HG03378 (cell line): ENCODE measurements around the gene DCTN1.

Experiments used
- ATAC-seq: cut with Tn5 transposase; IDR thresholded peaks from one replicate; pipeline ENCODE4 v1.9.1; 2021; ENCODE audit warnings: mild to moderate bottlenecking, moderate library complexity; ENCODE audit not compliant: unreplicated experiment

DCTN1 gene

GRCh38 chr2:74414441-74414840 lies 34.3 kb upstream of the DCTN1 start:
- no peak for ATAC-seq

DNA sequence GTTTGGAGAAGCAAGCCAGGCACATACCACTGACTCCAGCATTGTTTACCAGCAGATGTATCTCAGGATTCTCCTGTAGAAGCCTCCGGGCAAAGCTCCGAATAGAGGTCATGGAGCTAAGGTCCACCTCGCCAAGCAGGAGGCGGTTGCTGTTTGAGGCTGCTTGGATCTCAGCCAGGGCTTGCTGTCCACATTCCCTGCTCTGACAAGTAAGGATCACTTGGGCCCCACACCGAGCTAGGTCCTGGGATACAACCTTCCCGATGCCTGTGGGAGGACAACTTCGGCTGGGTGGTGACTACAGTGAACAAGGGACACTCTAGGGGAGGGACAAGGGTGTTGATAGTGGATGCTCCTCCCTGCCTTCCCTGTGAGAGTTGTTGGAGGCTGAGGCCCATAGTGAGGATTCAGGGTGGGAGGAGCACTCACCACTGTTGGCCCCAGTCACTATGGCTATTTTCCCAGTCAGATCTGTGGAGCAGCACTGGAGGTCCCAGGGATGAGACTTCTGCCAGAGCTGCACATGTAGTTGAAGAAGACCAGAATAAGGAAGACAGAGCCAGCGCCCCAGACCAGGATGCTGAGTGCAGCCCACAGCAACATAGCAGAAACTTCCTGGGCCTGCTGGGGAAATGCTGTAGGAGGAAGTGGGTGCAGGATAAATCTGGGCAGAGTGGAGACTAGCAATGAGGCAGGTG lies 33.0 kb upstream of the DCTN1 start:
- no peak for ATAC-seq

GRCh38 chr2:74407682-74408081 lies 27.6 kb upstream of the DCTN1 start:
- ATAC-seq: no peak

DNA sequence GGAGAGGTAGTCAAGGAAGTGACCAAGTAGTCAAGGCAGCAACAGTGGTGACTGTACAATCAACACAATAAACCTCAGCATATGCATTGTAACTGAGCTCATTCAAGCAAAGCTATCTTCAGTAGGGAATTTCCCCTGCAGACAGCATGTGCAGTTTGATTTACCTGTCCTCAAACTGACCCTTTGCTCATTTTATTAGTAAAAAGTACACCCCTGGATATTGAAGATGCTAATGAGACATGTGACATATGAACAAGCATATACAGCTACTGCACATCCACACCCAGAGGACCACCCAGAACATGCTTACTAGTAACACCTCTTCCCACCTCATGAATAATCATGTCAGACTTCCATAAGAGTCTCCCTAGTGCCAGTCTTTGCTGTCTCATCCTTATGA lies 25.9 kb upstream of the DCTN1 start:
- ATAC-seq: peak; percentile 79

GRCh38 chr2:74401891-74402290 lies 21.8 kb upstream of the DCTN1 start:
- no peak for ATAC-seq

- ATAC-seq: no peak
Measured at GRCh38 chr2:74399785-74400184, 19.7 kb upstream of the DCTN1 start.

DNA sequence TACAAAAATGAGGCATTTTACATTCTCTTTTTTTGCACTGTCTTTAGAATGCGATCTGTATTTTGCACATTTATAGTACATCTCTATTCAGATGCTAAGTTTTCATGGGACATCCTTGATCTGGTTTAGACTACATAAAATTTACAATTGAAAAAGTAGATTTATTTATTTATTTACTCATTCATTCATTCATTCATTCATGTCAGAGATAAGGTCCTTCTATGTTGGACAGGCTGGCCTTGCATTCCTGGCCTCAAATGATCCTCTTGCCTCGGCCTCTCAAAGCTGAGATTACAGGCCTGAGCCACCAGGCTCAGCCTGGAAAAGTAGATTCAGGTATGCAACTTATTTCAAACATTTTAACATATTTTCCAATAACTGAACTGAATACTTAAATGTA lies 16.0 kb upstream of the DCTN1 start:
- no peak for ATAC-seq

DNA sequence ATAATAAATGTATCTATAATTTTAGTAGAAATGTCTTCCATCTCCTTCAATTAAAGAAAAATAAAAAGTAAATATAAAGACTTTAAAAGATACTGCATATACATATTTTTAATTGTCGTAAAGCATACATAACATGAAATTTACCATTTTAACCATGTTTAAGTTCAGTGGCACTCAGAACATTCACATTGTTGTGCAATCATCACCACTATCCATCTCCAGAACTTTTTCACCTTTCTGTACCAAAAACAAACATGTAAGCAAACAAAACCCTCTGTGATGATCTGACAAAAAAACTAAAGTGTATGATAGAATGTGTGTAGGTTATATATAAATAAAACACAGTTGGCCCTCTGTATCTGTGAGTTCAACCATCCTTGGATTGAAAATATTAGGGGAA lies 13.4 kb upstream of the DCTN1 start:
- ATAC-seq: no peak

DNA sequence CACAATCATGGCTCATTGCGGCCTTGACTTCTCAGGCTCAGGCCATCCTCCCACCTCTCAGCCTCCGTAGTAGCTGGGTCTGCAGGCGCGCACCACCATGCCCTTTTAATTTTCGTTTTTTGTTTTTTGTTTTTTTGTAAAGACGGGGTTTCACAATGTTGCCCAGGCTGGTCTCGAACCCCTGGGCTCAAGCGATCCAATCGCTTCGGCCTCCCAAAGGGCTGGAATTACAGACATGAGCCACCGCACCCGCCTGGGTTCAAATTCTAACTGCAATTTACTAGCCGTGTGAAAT lies 12.3 kb upstream of the DCTN1 start:
- no peak for ATAC-seq

GRCh38 chr2:74391580-74392448 lies 11.7 kb upstream of the DCTN1 start:
- ATAC-seq: peak; percentile 78

- no peak for ATAC-seq
Measured at GRCh38 chr2:74391209-74391579, 11.1 kb upstream of the DCTN1 start.

DNA sequence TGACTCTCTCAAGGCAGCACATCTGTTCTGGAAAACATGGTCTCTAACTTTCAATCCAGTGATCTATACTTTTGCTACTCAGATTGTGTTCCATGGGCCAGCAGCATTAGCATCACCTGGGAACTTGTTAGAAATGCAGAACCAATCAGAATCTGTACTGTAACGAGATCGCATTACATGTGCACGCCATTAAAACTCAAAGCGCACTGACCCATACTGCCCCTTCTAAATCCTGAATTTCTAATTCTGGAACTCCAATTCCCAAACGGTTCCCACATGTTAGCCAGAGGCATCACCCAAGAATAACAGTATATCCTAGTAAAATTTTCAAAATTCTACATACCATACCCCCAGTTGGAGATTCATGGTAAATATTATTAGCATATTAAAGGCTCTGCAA lies 10.5 kb upstream of the DCTN1 start:
- ATAC-seq: no peak

DNA sequence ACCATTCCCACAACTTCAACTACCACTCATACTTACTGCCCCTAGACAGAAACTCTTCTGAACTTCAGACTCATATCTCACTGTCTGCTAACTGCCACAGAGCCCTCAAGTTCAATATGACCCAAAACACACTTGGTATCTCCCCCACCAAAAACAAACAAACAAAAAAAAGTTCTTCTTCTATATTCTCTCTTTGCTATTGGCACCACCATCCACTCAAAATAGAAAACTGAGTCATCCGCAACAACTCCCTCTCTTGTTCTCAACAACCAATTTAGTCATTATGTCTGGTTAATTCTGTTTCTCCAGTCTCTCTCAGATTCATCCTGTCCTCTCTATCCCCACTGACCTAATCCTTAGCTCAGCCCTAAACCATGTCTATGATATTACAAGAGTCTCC lies 7.2 kb upstream of the DCTN1 start:
- ATAC-seq: no peak

DNA sequence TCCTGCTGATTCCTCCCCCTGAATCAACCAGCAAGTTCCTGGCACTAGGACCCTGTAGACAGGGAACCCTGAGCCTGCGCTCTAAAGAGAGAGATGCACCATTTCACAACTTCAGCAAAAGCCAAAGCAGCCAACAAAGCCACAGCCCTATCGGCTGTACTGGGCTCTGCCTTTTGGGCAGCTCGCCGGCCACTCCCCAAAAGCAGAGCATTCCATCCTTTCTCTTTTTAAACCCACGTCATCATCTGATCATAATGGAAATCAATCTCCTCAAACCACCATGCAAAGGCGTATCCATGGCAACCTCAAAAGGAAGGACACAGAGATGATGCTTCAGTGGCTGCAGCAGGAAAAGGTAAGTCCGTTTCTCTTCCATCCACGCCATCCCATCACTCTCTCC lies 5.3 kb upstream of the DCTN1 start:
- ATAC-seq: no peak

GRCh38 chr2:74384051-74384450 lies 3.9 kb upstream of the DCTN1 start:
- no peak for ATAC-seq

- no peak for ATAC-seq
Measured at GRCh38 chr2:74383254-74383653, 3.1 kb upstream of the DCTN1 start.

GRCh38 chr2:74381751-74382150 lies 1.6 kb upstream of the DCTN1 start:
- ATAC-seq: no peak

GRCh38 chr2:74378007-74378406 lies 2.1 kb downstream of the DCTN1 start:
- no peak for ATAC-seq

DNA sequence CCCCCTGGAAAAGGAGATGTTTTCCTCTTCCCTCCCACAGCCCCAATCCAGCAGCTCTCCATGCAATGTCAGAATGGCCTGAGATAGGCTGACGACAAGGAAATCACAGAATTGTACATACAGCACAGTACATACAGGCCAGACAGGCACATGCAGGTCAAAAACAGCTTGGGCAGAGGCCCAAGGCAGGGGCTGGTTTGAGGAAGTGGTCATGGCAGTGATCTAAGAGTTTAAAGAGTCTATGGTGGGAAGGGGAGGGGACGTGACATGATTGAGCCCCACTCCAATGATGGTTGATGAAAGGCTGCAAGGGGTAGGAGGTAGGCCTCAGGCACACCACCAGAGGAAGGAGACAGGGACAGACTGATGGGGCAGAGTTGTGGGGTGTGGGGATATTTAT lies 4.3 kb downstream of the DCTN1 start:
- ATAC-seq: no peak

- no peak for ATAC-seq
Measured at GRCh38 chr2:74374509-74375205, 5.5 kb downstream of the DCTN1 start.

GRCh38 chr2:74373985-74374384 lies 6.1 kb downstream of the DCTN1 start:
- ATAC-seq: no peak

DNA sequence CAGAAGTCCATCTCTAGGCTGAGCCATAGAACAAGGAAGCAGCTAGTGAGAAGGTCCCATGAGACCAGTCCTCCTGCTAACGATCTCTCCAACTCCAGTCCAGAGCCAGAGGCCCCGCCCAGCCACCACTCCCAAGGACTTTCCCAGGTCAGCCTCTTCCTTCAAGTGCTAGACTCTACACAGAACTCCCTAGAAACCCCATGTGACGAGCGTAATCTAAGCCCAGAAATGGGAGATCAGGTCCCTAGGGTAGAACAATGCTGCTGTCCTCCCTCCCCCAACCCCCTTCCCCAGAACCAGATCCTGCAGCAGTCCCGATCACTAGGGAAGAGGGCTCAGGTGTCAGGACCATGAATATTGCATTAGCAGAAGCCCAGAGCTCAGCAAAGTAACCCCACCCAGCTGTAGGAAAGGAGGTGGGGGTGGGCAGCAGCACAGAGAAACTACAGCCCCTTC lies 6.9 kb downstream of the DCTN1 start:
- no peak for ATAC-seq
